ENCODE measurements around the gene USP50. TPM values are rescaled to one million over a fixed set of nuclear protein-coding genes. Genes with fewer than 3 reads are reported as not detected.

Gene USP50
- total and polyA plus RNA-seq, 2 of the 13 experiments (the other 11 are each of a cell fraction or from before 2014, with no cell fraction given), result 0.86 TPM; not detected in 1

- no peak overlapping the region for H3K27ac ChIP-seq (ENCODE audit: extremely low read length, insufficient read depth, low read length)
- H2AFZ ChIP-seq (ENCODE audit: low read length), result peak overlapping the region; percentile 48
- no peaks in the 10 kb centered on the region for H3K27me3 ChIP-seq (ENCODE audit: control insufficient read depth in 1 of 2, insufficient read depth in 2 of 2, low read length in 2 of 2)
- peaks cover 11% of the 10 kb centered on the region for H3K4me1 ChIP-seq (ENCODE audit: insufficient read depth, low read length)
- peak overlapping the region; percentile 29; the same call in 1 of the 2 replicates for H3K4me2 ChIP-seq (ENCODE audit: low read depth, low read length)
- no TSS peak for BruUV-seq (replicated peaks)
- no peaks in the 10 kb centered on the region for H3K36me3 ChIP-seq (replicated peaks in 1 of 2; ENCODE audit: control insufficient read depth in 1 of 2, insufficient read depth in 2 of 2, low read length in 2 of 2)
- ChIA-PET POLR2A (no interaction called here), CTCF (ENCODE audit: low intra/inter-chr PET ratio, low total read pairs) (no interaction called here)
- intact Hi-C loops (cut with micrococcal nuclease; ENCODE audit: unreplicated experiment), result no loop called here
- H4K20me1 ChIP-seq (ENCODE audit: insufficient read depth, low read length), result no peaks in the 10 kb centered on the region
- ATAC-seq (no peak; the same call in 2 of the 3 replicates), FAIRE-seq (no peak), DNase-seq (ENCODE audit: low spot score) (no peak)
- H3K79me2 ChIP-seq (ENCODE audit: insufficient read depth, low read length), result no peaks in the 10 kb centered on the region
- in situ Hi-C loops (cut with HindIII; ENCODE audit: extremely low pct_ligation_motif_present, low pct_unique_long_range_greater_than_20kb), result no loop called here
- WGBS (ENCODE audit: low lambda C conversion rate), result 63% methylated on average over 4 of the region's 4 CpGs
- H3K9ac ChIP-seq (ENCODE audit: insufficient read depth, low read depth, low read length), result peak overlapping the region; percentile 17; the same call in 1 of the 2 replicates
- H3K4me3 ChIP-seq (replicated peaks in 1 of 3; ENCODE audit: insufficient read depth in 1 of 3, low read depth in 2 of 3, low read length in 3 of 3), result no peak overlapping the region
- H3K9me3 ChIP-seq (ENCODE audit: low read length), result no peaks in the 10 kb centered on the region
- TF ChIP-seq UBTF (CRISPR knock-in tag; IDR thresholded peaks at IDR 0.05), result no peak
- no peak for TF ChIP-seq GATA4 (IDR thresholded peaks at IDR 0.05; ENCODE audit: borderline replicate concordance, low read depth)
- TF ChIP-seq TBX2 (CRISPR knock-in tag; IDR thresholded peaks at IDR 0.05; ENCODE audit: borderline replicate concordance), result no peak
- no peak for TF ChIP-seq NONO (IDR thresholded peaks at IDR 0.05)
- TF ChIP-seq NONO (CRISPR knock-in tag; conservative IDR thresholded peaks at IDR 0.05), result no peak
- TF ChIP-seq RFXAP (CRISPR knock-in tag; IDR thresholded peaks at IDR 0.05; ENCODE audit: borderline replicate concordance), result no peak
- TF ChIP-seq FUBP1 (CRISPR knock-in tag; IDR thresholded peaks at IDR 0.05; ENCODE audit: borderline replicate concordance), result no peak
- TF ChIP-seq ZNF10 (CRISPR knock-in tag; IDR thresholded peaks at IDR 0.05; ENCODE audit: borderline replicate concordance, low read depth), result no peak
- TF ChIP-seq ZNF780A (CRISPR knock-in tag; IDR thresholded peaks at IDR 0.05), result no peak
- no peak for TF ChIP-seq ASH2L (IDR thresholded peaks at IDR 0.05; ENCODE audit: insufficient read length, low read depth, low read length)
- TF ChIP-seq ZNF350 (CRISPR knock-in tag; IDR thresholded peaks at IDR 0.05; ENCODE audit: borderline replicate concordance, low read depth), result no peak
- TF ChIP-seq PAX8 (CRISPR knock-in tag; IDR thresholded peaks at IDR 0.05; ENCODE audit: borderline replicate concordance), result no peak
- no peak for TF ChIP-seq ZNF614 (CRISPR knock-in tag; IDR thresholded peaks at IDR 0.05; ENCODE audit: borderline replicate concordance)
- TF ChIP-seq FIP1L1 (IDR thresholded peaks at IDR 0.05; ENCODE audit: borderline replicate concordance, insufficient read depth, low read depth, low read length), result no peak
- no peak for TF ChIP-seq MXD1 (CRISPR knock-in tag; IDR thresholded peaks at IDR 0.05)
- TF ChIP-seq TFDP2 (CRISPR knock-in tag; IDR thresholded peaks at IDR 0.05), result no peak
- no peak for TF ChIP-seq TFDP1 (CRISPR knock-in tag; IDR thresholded peaks at IDR 0.05; ENCODE audit: borderline replicate concordance)
These were observed 14.7 kb downstream of the USP50 start for GRCh38 chr15:50531766-50532165.
